Stimulated activated CD4-positive, alpha-beta T cell treated with anti-CD3 and anti-CD28 coated beads, Interleukin-1b, Interleukin-23, amount 100 ng/mL, for 24 hours (primary cell): Measurements from ENCODE around the gene CCNH.

Source experiments
- DNase-seq, 4 experiments: peaks; one replicate each; pipeline ENCODE4 v3.0.0-alpha.2; 2020; ENCODE audit warnings: low read depth in 4 of 4, low spot score in 1 of 4

CCNH gene

DNA sequence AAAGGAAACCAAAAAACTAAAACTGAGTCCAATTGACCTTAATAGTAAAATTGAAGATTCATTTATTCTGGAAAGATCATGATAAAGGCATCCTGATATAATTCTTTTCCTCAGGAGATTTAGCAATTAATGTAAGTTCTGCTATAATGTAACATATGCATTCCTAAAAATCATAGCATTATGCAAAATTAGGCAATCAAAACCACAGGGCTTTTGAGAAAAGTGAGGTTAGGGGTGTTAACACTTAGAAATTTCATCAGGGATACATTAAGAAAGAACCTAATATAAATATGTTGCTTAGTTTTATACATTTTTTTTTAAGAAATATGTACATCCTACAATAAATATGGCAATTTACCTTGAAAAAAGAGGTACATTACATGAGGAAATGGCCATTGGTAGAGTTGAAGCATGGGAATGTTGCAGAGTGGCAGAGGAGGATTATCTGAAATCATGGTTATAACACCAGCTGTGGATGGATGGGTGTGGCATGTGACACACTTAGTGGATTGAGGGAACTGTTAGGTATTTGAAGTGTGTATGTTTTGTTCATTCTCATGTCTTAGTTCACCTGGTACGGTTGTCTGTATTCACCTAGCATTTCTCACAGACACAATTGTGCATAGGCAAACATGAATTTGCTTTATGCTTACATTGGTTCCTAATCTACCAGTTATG is 51.1 kb downstream of the CCNH start:
- DNase-seq: no peak

DNA sequence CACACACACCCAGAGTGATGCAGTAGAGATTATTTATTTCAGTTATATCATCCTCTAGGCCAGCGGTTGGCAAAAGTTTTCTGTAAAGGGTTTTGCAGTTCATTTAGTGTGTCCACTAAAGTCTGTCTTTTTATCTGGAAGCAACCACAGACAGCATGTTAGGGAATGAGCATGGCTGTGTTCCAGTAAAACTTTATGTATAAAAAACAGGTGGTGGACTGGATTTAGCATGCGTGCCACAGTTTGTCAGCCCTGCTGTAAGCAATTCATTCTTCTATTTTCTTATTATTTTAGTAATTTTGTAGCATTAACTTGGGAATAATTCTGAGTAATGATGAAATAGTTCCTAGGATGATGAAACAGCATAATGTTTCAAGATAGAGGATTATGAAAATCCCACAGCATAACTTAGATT is 51.7 kb downstream of the CCNH start:
- DNase-seq: no peak

DNA sequence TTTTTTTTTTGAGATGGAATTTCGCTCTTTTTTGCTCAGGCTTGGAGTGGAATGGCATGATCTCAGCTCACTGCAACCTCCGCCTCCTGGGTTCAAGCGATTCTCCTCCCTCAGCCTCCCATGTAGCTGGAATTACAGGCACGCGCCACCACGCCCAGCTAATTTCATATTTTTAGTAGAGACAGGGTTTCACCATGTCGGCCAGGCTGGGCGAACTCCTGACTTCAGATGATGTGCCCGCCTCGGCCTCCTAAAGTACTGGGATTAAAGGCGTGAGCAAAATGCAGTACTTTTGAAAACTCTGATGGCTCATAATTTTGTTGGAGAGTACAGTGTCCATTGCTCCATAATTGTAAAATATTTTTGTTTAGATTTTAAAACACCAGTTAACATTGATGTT is 52.6 kb downstream of the CCNH start:
- DNase-seq: no peak

DNA sequence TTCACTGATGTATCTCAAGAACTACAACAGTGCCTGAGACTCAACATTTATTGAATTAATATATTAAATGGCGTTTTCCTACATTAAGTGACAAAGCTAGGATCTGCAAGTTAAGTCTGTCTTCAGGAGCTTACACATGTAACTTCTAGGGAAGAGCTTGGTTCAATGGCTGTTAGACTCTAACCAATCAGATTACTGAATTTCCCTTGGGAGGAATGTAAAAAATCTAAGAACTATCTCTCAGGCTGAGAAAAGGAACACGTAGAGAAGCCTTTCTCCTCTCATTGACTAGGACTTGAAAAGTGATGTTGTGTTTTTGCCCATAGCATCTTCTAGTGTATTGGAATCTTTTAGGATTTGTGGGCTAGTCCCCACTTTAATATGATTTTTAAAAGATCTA is 53.6 kb downstream of the CCNH start:
- no peak for DNase-seq

DNA sequence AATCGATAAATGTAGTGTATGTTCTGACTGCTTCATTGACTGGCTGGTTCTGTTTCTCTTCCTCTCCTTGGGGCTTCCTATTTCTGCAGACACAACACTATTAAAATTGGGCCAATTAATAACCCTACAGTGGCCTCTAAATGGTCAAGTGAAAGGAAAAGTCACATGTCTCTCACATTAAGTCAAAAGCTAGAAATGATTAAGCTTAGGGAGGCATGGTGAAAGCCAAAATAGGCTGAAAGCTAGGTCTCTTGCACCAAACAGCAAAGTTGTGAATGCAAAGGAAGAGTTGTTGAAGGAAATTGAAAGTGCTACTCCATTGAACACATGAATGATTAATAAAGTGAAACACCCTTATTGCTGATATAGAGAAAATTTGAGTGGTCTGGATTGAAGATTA is 58.2 kb downstream of the CCNH start:
- DNase-seq: no peak

DNA sequence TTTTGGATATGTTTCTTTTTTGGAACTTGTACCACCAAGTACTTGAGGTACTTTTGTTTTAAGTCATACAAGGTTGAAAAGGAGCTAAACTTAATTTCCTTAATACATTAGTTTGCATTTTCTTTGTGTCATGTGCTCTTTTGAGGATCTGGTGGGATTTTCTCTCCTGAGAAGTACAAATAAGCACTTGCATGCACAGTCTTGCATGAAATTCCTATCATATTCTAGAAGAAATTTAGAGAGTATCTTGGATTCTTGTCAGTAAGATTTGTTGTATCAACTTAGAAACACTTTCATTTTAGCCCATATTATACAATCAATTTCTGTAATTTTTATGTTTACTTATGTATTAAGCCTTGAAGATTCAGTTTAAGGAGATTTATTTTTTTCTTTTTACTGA is 64.9 kb downstream of the CCNH start:
- no peak for DNase-seq

DNA sequence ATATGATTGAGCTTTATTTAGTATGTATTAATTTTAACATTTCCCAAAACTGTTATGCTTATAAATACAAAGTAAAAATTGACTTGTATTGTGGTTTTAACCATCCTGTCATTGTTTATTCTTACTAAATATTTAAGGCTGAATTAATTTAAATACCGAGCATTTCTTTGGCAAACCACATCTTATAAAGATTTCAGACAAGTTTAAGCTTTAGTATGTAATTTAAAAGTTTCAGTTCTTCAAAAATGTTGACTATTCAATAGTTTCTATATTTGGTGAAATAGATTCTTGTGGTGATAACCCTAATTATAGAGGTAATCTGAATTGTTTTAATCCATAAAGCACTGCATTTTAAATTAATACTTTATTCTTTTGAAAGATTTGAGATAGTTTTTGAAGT is 65.5 kb downstream of the CCNH start:
- no peak for DNase-seq
